HUES6 (cell line): ENCODE data around the gene WWOX.

ENCODE experiments used
- H3K27ac ChIP-seq: 2 replicates; pipeline ENCODE4 v1.7.0; 2013; ENCODE audit warnings: low read depth, mild to moderate bottlenecking, low read length, inconsistent platforms
- H3K27me3 ChIP-seq: 2 replicates; pipeline ENCODE4 v1.6.1; 2013; ENCODE audit warnings: low read length; ENCODE audit not compliant: control insufficient read depth, insufficient read depth
- H3K36me3 ChIP-seq: 2 replicates; pipeline ENCODE4 v1.6.1; 2013; ENCODE audit warnings: low read length; ENCODE audit not compliant: control insufficient read depth, insufficient read depth
- H3K4me1 ChIP-seq: 2 replicates; pipeline ENCODE4 v1.6.1; 2013; ENCODE audit warnings: low read length; ENCODE audit not compliant: control insufficient read depth, insufficient read depth
- H3K4me3 ChIP-seq: 2 replicates; pipeline ENCODE4 v1.5.1; 2013; ENCODE audit warnings: low read depth, low read length
- H3K9ac ChIP-seq: one replicate; pipeline ENCODE4 v1.6.1; 2013; ENCODE audit warnings: mild to moderate bottlenecking, low read length
- H3K9me3 ChIP-seq: 2 replicates; pipeline ENCODE4 v1.6.1; 2013; ENCODE audit warnings: low read depth, low read length; ENCODE audit not compliant: control insufficient read depth, insufficient read depth

WWOX gene

GRCh38 chr16:78607022-78607421 lies 507.6 kb downstream of the WWOX start:
- Histone ChIP-seq H3K4me3 (no peak overlapping the region), H3K4me1 (peaks cover 41% of the 10 kb centered on the region), H3K27me3 (no peaks in the 10 kb centered on the region), H3K36me3 (no peaks in the 10 kb centered on the region), H3K9me3 (no peaks in the 10 kb centered on the region), H3K9ac (no peak overlapping the region), H3K27ac (no peak overlapping the region)

- H3K27me3 ChIP-seq: no peaks in the 10 kb centered on the region
Observed at GRCh38 chr16:78607465-78607864, 508.0 kb downstream of the WWOX start.

GRCh38 chr16:78608305-78608776 lies 508.9 kb downstream of the WWOX start:
- Histone ChIP-seq H3K4me3 (no peak overlapping the region), H3K27ac (no peak overlapping the region), H3K9ac (no peak overlapping the region), H3K9me3 (no peaks in the 10 kb centered on the region), H3K36me3 (no peaks in the 10 kb centered on the region), H3K27me3 (no peaks in the 10 kb centered on the region), H3K4me1 (peaks cover 41% of the 10 kb centered on the region)

More at GRCh38 chr16:78607465-78607864, 508.0 kb downstream of the WWOX start:
- peaks cover 41% of the 10 kb centered on the region for H3K4me1 ChIP-seq
- no peak overlapping the region for H3K27ac ChIP-seq
- H3K9ac ChIP-seq: no peak overlapping the region
- no peak overlapping the region for H3K4me3 ChIP-seq
- H3K36me3 ChIP-seq: no peaks in the 10 kb centered on the region
- H3K9me3 ChIP-seq: no peaks in the 10 kb centered on the region

GRCh38 chr16:78609402-78610274 lies 510.2 kb downstream of the WWOX start:
- Histone ChIP-seq H3K9me3 (no peaks in the 10 kb centered on the region), H3K9ac (no peak overlapping the region), H3K4me1 (peaks cover 41% of the 10 kb centered on the region)

GRCh38 chr16:78611318-78611717 lies 511.9 kb downstream of the WWOX start:
- H3K4me3 ChIP-seq: no peak overlapping the region
- H3K36me3 ChIP-seq: no peaks in the 10 kb centered on the region
- H3K9ac ChIP-seq: no peak overlapping the region
- no peaks in the 10 kb centered on the region for H3K27me3 ChIP-seq
- H3K4me1 ChIP-seq: peaks cover 28% of the 10 kb centered on the region
- no peaks in the 10 kb centered on the region for H3K9me3 ChIP-seq
- no peak overlapping the region for H3K27ac ChIP-seq

More at GRCh38 chr16:78609402-78610274, 510.2 kb downstream of the WWOX start:
- Histone ChIP-seq H3K27me3 (no peaks in the 10 kb centered on the region), H3K36me3 (no peaks in the 10 kb centered on the region), H3K27ac (no peak overlapping the region), H3K4me3 (no peak overlapping the region)

- H3K4me3 ChIP-seq: no peak overlapping the region
- no peak overlapping the region for H3K9ac ChIP-seq
- no peak overlapping the region for H3K27ac ChIP-seq
- H3K36me3 ChIP-seq: no peaks in the 10 kb centered on the region
- H3K27me3 ChIP-seq: no peaks in the 10 kb centered on the region
- H3K4me1 ChIP-seq: no peaks in the 10 kb centered on the region
- H3K9me3 ChIP-seq: peaks cover 10% of the 10 kb centered on the region
Observed at GRCh38 chr16:78619811-78620210, 520.4 kb downstream of the WWOX start.

GRCh38 chr16:78620291-78620690 lies 520.8 kb downstream of the WWOX start:
- no peaks in the 10 kb centered on the region for H3K36me3 ChIP-seq
- no peaks in the 10 kb centered on the region for H3K27me3 ChIP-seq
- H3K9ac ChIP-seq: no peak overlapping the region
- H3K4me3 ChIP-seq: no peak overlapping the region
- H3K9me3 ChIP-seq: peaks cover 10% of the 10 kb centered on the region
- no peak overlapping the region for H3K27ac ChIP-seq
- H3K4me1 ChIP-seq: no peaks in the 10 kb centered on the region

- no peak overlapping the region for H3K9ac ChIP-seq
Observed at GRCh38 chr16:78623796-78624195, 524.3 kb downstream of the WWOX start.

GRCh38 chr16:78624366-78624765 lies 524.9 kb downstream of the WWOX start:
- Histone ChIP-seq H3K4me1 (no peaks in the 10 kb centered on the region), H3K27ac (no peak overlapping the region), H3K36me3 (no peaks in the 10 kb centered on the region), H3K9ac (no peak overlapping the region), H3K27me3 (no peaks in the 10 kb centered on the region), H3K9me3 (peaks cover 10% of the 10 kb centered on the region), H3K4me3 (no peak overlapping the region)

More at GRCh38 chr16:78623796-78624195, 524.3 kb downstream of the WWOX start:
- no peaks in the 10 kb centered on the region for H3K27me3 ChIP-seq
- no peaks in the 10 kb centered on the region for H3K36me3 ChIP-seq
- no peak overlapping the region for H3K27ac ChIP-seq
- H3K4me1 ChIP-seq: no peaks in the 10 kb centered on the region
- peaks cover 10% of the 10 kb centered on the region for H3K9me3 ChIP-seq
- H3K4me3 ChIP-seq: no peak overlapping the region

GRCh38 chr16:78628461-78629045 lies 529.1 kb downstream of the WWOX start:
- Histone ChIP-seq H3K9me3 (peaks cover 12% of the 10 kb centered on the region), H3K27me3 (no peaks in the 10 kb centered on the region), H3K36me3 (no peaks in the 10 kb centered on the region), H3K4me3 (no peak overlapping the region), H3K4me1 (no peaks in the 10 kb centered on the region), H3K9ac (no peak overlapping the region), H3K27ac (no peak overlapping the region)

GRCh38 chr16:78629173-78629572 lies 529.7 kb downstream of the WWOX start:
- H3K4me1 ChIP-seq: no peaks in the 10 kb centered on the region
- H3K36me3 ChIP-seq: no peaks in the 10 kb centered on the region
- H3K9ac ChIP-seq: no peak overlapping the region
- H3K27me3 ChIP-seq: no peaks in the 10 kb centered on the region
- H3K27ac ChIP-seq: no peak overlapping the region
- H3K4me3 ChIP-seq: no peak overlapping the region
- H3K9me3 ChIP-seq: peaks cover 12% of the 10 kb centered on the region
